Spleen (tissue), 11 donors: Measurements from ENCODE around the gene TCOF1. TPM values are rescaled to one million over a fixed set of nuclear protein-coding genes. Genes with fewer than 3 reads are reported as not detected.
A peak's percentile ranks its signal among the peaks of the same experiment; 100 is the strongest.

Experiments
- DNase-seq: peaks from one replicate; pipeline ENCODE4 v3.0.0-alpha.2; 2020
- H3K27ac ChIP-seq, 8 donors: fragments of 200-600 bp; sonication (generic) in 7 of 8; 1 replicate in 4 of 8; 2 replicates in 4 of 8; pipeline versions ENCODE4 v1.5.0 to v1.8.0; 2016 to 2021; ENCODE audit warnings: inconsistent platforms in 4 of 8, mild to moderate bottlenecking in 4 of 8, moderate library complexity in 1 of 8
- H3K27me3 ChIP-seq, 7 donors: fragments of 200-600 bp; sonication (generic) in 6 of 7; replicated peaks in 1 of 7; 1 replicate in 4 of 7; 2 replicates in 3 of 7; pipeline versions ENCODE4 v1.5.0 to v1.8.0; 2016 to 2021; ENCODE audit warnings: inconsistent platforms in 3 of 7, mild to moderate bottlenecking in 1 of 7
- H3K36me3 ChIP-seq, 6 donors: fragments of 200-600 bp; sonication (generic) in 5 of 6; 1 replicate in 4 of 6; 2 replicates in 2 of 6; pipeline versions ENCODE4 v1.5.0 to v1.8.0; 2016 to 2021; ENCODE audit warnings: inconsistent platforms in 2 of 6
- H3K4me1 ChIP-seq, 6 donors: fragments of 200-600 bp; sonication (generic) in 5 of 6; 1 replicate in 3 of 6; 2 replicates in 3 of 6; pipeline versions ENCODE4 v1.5.0 to v1.8.0; 2016 to 2021; ENCODE audit warnings: inconsistent platforms in 3 of 6
- H3K4me3 ChIP-seq, 8 donors: fragments of 200-600 bp; sonication (generic) in 7 of 8; 1 replicate in 4 of 8; 2 replicates in 4 of 8; pipeline versions ENCODE4 v1.5.0 to v1.8.0; 2016 to 2021; ENCODE audit warnings: inconsistent platforms in 4 of 8, mild to moderate bottlenecking in 4 of 8, moderate library complexity in 2 of 8
- H3K9me3 ChIP-seq, 8 donors: fragments of 200-600 bp; sonication (generic) in 7 of 8; 1 replicate in 4 of 8; 2 replicates in 4 of 8; pipeline versions ENCODE4 v1.5.0 to v1.8.0; 2016 to 2021; ENCODE audit warnings: inconsistent platforms in 4 of 8
- POLR2A ChIP-seq, 3 donors: fragments of 450-650 bp; IDR thresholded peaks; one replicate each; pipeline ENCODE4 v1.5.1; 2017; ENCODE audit warnings: antibody characterized with exemption in 3 of 3, mild to moderate bottlenecking in 1 of 3
- POLR2AphosphoS5 ChIP-seq, 3 donors: sonication (generic); formaldehyde crosslinking; IDR thresholded peaks; one replicate each; pipeline ENCODE4 v1.5.1; 2017; ENCODE audit warnings: antibody characterized with exemption in 3 of 3
- WGBS, 5 donors: extraction: QIAGEN DNeasy Blood & Tissue Kit in 3 of 5; methylation state at CpG; one replicate each; pipeline versions ENCODE4 v1.1.5 to v1.1.7; 2013 to 2018; 5-methylcytosine and 5-hydroxymethylcytosine counted together
- intact Hi-C: fragments of 100-400 bp; cut with DNase I; formaldehyde crosslinking; loops from one replicate; pipeline ENCODE4 v1.15.0; 2023; ENCODE audit warnings: low total_unique reads
- polyA plus RNA-seq, 3 donors: library from polyadenylated mRNA; stranded (reverse); fragments of 200-250 nt; gene quantifications; one replicate each; pipeline ENCODE4 v1.2.1, GENCODE V29; 2013
- total RNA-seq, 7 donors: library from RNA; depleted of rRNA in 3 of 7; stranded (reverse); fragments of >200 nt in 3 of 7; fragmentation: NEBNext Ultra II Directional in 4 of 7; extraction: Animal tissue kit (Norgen Biotek cat#: 25700) in 4 of 7; gene quantifications; one replicate each; pipeline versions ENCODE4 v1.1.0 to v1.2.1, GENCODE V29; 2016 to 2021
- TF ChIP-seq, protein P1 (sequence below), 11 experiments: fragments of 200-600 bp in 7 of 11; fragments of 450-650 bp in 4 of 11; sonication (generic) in 4 of 11; IDR thresholded peaks in 8 of 11; conservative IDR thresholded peaks in 3 of 11; 1 replicate in 7 of 11; 2 replicates in 4 of 11; pipeline versions ENCODE4 v1.4.0 to v1.8.0; 2016 to 2021; ENCODE audit warnings: antibody characterized with exemption in 11 of 11, inconsistent platforms in 4 of 11, mild to moderate bottlenecking in 1 of 11
- donor health status: healthy with polysubstance abuse.
- donor health status: DM: no; HTN: no; CAD: no; lungs with moderate emphysema.
- donor health status: DM: no; HTN: no; CAD: no.
- donor health status: Bipolar disorder and iron deficiency.
- donor health status: healthy.
- donor health status: DM: no; HTN: no; CAD: no.
- donor health status: DM: yes; HTN: yes; CAD: no.

The TCOF1 gene
- total and polyA plus RNA-seq, 10 donors, result 15.3 to 44.3 (median 33.0) TPM

DNA sequence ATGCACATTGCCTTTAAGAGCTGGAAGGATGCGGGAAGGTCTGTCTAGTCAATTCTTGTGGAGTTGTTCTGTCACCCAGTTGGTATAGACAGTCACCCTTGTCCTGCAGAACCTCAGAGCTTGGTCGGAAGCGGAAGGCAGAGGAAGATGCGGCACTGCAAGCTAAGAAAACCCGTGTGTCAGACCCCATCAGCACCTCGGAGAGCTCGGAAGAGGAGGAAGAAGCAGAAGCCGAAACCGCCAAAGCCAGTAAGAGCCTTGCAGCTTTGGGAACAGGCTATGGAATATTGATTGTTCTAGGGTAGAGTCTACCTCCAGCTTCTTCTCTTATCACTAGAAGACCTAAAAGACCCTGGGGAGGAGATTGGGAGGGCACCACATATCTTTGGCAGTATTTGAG, 6.5 kb downstream of the TCOF1 start:
- Histone ChIP-seq H3K4me3 (no peak overlapping the region), H3K4me1 (peaks cover 3 to 40% (median 13%) of the 10 kb centered on the region in 6 donors), H3K36me3 (peaks cover 8 to 90% (median 74%) of the 10 kb centered on the region in 6 donors), H3K27ac (no peak overlapping the region), H3K9me3 (no peaks in the 10 kb centered on the region), H3K27me3 (no peaks in the 10 kb centered on the region)
- intact Hi-C loops, result no loop called here
- WGBS, 5 donors, result 94 to 98% (median 96%) methylated on average over 9 of the region's 9 CpGs
- TF ChIP-seq POLR2A (IDR thresholded peaks at IDR 0.05), result no peak
- TF ChIP-seq, protein P1, sequence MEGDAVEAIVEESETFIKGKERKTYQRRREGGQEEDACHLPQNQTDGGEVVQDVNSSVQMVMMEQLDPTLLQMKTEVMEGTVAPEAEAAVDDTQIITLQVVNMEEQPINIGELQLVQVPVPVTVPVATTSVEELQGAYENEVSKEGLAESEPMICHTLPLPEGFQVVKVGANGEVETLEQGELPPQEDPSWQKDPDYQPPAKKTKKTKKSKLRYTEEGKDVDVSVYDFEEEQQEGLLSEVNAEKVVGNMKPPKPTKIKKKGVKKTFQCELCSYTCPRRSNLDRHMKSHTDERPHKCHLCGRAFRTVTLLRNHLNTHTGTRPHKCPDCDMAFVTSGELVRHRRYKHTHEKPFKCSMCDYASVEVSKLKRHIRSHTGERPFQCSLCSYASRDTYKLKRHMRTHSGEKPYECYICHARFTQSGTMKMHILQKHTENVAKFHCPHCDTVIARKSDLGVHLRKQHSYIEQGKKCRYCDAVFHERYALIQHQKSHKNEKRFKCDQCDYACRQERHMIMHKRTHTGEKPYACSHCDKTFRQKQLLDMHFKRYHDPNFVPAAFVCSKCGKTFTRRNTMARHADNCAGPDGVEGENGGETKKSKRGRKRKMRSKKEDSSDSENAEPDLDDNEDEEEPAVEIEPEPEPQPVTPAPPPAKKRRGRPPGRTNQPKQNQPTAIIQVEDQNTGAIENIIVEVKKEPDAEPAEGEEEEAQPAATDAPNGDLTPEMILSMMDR (IDR thresholded peaks at IDR 0.05 in 8 of 11, conservative IDR thresholded peaks at IDR 0.05 in 3 of 11), result no peak
- TF ChIP-seq POLR2AphosphoS5 (IDR thresholded peaks at IDR 0.05), result no peak
- no peak for DNase-seq

DNA sequence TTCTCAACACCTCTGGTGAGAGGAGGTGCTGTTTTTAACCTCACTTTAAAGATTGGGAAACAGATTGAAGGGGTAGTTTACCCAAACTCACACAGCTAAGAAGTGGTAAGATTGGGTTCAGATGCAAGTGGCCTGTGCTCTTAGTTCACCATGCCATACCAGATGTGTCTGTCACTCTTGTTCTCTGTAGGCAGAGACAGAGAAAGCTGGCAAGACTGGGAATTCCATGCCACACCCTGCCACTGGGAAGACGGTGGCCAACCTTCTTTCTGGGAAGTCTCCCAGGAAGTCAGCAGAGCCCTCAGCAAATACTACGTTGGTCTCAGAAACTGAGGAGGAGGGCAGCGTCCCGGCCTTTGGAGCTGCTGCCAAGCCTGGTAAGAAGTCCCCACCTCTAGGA, 11.0 kb downstream of the TCOF1 start:
- 63 to 99% (median 92%) methylated on average over 2 to 4 of the region's 4 CpGs for WGBS, 5 donors
- TF ChIP-seq, protein P1 (IDR thresholded peaks at IDR 0.05 in 8 of 11, conservative IDR thresholded peaks at IDR 0.05 in 3 of 11), result no peak
- TF ChIP-seq POLR2AphosphoS5 (IDR thresholded peaks at IDR 0.05) (no peak), POLR2A (IDR thresholded peaks at IDR 0.05) (no peak)
- DNase-seq, result no peak
- Histone ChIP-seq H3K36me3 (peaks cover 11 to 97% (median 95%) of the 10 kb centered on the region in 6 donors), H3K4me3 (no peak overlapping the region), H3K27ac (no peak overlapping the region), H3K4me1 (peaks cover 0 to 5% (median 0%) of the 10 kb centered on the region in 6 donors), H3K9me3 (no peaks in the 10 kb centered on the region), H3K27me3 (no peaks in the 10 kb centered on the region)
- intact Hi-C loops, result no loop called here

DNA sequence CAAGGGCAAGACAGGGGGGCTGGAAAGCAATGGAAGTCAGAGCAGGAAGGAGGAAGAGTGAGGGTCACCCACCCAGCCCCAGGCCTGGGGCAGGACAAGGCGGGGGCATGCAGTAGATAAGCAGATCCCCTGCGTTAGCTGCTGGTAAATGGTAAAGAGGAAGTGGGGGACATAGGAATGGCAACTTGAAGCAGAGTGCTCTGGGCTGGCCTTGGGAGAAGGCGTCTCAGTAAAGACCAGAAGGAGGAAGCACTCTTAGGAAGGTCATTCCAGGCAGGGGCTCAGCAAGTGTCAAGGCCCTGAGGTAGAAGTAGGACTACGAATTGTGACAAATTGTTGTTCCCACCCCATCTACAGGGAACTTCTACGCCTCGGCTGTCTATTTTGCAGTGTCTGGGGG, 15.1 kb downstream of the TCOF1 start:
- Histone ChIP-seq H3K27ac (peak overlapping the region in 2 of 8 donors; percentile 23 to 42), H3K27me3 (no peaks in the 10 kb centered on the region), H3K4me1 (peaks cover 0 to 12% (median under 1%) of the 10 kb centered on the region in 6 donors), H3K36me3 (peaks cover 12 to 100% (median 99%) of the 10 kb centered on the region in 6 donors), H3K9me3 (no peaks in the 10 kb centered on the region), H3K4me3 (no peak overlapping the region)
- WGBS, 5 donors, result 74 to 82% (median 81%) methylated on average over 6 of the region's 6 CpGs
- intact Hi-C loops, result no loop called here
- no peak for DNase-seq
- TF ChIP-seq POLR2A (IDR thresholded peaks at IDR 0.05) (no peak), POLR2AphosphoS5 (IDR thresholded peaks at IDR 0.05) (peak in 1 of 3 donors; percentile 15)
- TF ChIP-seq, protein P1 (IDR thresholded peaks at IDR 0.05 in 8 of 11, conservative IDR thresholded peaks at IDR 0.05 in 3 of 11), result no peak

DNA sequence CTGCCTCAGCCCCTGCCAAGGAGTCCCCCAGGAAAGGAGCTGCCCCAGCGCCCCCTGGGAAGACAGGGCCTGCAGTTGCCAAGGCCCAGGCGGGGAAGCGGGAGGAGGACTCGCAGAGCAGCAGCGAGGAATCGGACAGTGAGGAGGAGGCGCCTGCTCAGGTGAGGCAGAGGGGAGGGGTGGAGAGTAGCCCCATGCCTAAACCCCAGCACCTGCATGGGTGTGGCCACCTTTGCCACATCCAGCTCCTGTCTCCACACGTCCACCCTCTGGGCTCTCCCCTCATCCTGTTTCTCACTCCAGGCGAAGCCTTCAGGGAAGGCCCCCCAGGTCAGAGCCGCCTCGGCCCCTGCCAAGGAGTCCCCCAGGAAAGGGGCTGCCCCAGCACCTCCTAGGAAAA, 17.2 kb downstream of the TCOF1 start:
- TF ChIP-seq, protein P1 (IDR thresholded peaks at IDR 0.05 in 8 of 11, conservative IDR thresholded peaks at IDR 0.05 in 3 of 11), result no peak
- TF ChIP-seq POLR2A (IDR thresholded peaks at IDR 0.05) (no peak), POLR2AphosphoS5 (IDR thresholded peaks at IDR 0.05) (no peak)
- H3K9me3 ChIP-seq, result no peaks in the 10 kb centered on the region
- no peak for DNase-seq
- no peak overlapping the region for H3K4me3 ChIP-seq
- H3K27ac ChIP-seq, result no peak overlapping the region
- WGBS, 5 donors, result 92 to 99% (median 95%) methylated on average over 11 of the region's 11 CpGs
- no peaks in the 10 kb centered on the region for H3K27me3 ChIP-seq
- intact Hi-C loops, result no loop called here
- H3K4me1 ChIP-seq, result peaks cover 0 to 16% (median 2%) of the 10 kb centered on the region in 6 donors
- H3K36me3 ChIP-seq, result peaks cover 12 to 100% (median 98%) of the 10 kb centered on the region in 6 donors
